ENCODE results near the gene ZNF350.
"Not testable (repeated sequence)": the region's sequence is repeated elsewhere in the genome, so short reads cannot be mapped to it uniquely, and the experiment has no call there.

ZNF350 gene

GRCh38 chr19:51986309-51987291 is at the start of gene ZNF350:
Gene ZNF350 (minus strand): TSS chr19:51986840. CDS start chr19:51974360, 12,480 bp downstream.
- peak; percentile 47 for DNase-seq (ENCODE audit: low read depth)

GRCh38 chr19:52034051-52034728 is 47.5 kb upstream of the ZNF350 start:
- no peak for DNase-seq (ENCODE audit: low read depth)

GRCh38 chr19:52028780-52029123 is 42.1 kb upstream of the ZNF350 start:
- DNase-seq (ENCODE audit: low read depth), result no peak

- peak; percentile 65 for DNase-seq (ENCODE audit: low read depth)
Measured at GRCh38 chr19:52028027-52028779, 41.6 kb upstream of the ZNF350 start, which contains the start of gene ZNF614. Gene ZNF614 (minus strand): TSS chr19:52028379. CDS start chr19:52025745, 2,634 bp downstream.

- not testable (repeated sequence) for DNase-seq (ENCODE audit: low read depth)
Measured at GRCh38 chr19:52026255-52026990, 39.8 kb upstream of the ZNF350 start.

GRCh38 chr19:52024478-52024877 is 37.8 kb upstream of the ZNF350 start:
- not testable (repeated sequence) for DNase-seq (ENCODE audit: low read depth)

- no peak for DNase-seq (ENCODE audit: low read depth)
Measured at GRCh38 chr19:52022193-52022592, 35.6 kb upstream of the ZNF350 start.

GRCh38 chr19:52020506-52020905 is 33.9 kb upstream of the ZNF350 start:
- no peak for DNase-seq (ENCODE audit: low read depth)

- DNase-seq (ENCODE audit: low read depth), result no peak
Measured at GRCh38 chr19:52010674-52011073, 24.0 kb upstream of the ZNF350 start.

GRCh38 chr19:52007806-52008557 is 21.3 kb upstream of the ZNF350 start, which contains the start of gene ZNF615:
Gene ZNF615 (minus strand): TSS chr19:52008211. CDS start chr19:52003711, 4,500 bp downstream.
- DNase-seq (ENCODE audit: low read depth), result peak; percentile 84

- DNase-seq (ENCODE audit: low read depth), result no peak
Measured at GRCh38 chr19:52007451-52007805, 20.8 kb upstream of the ZNF350 start.

- no peak for DNase-seq (ENCODE audit: low read depth)
Measured at GRCh38 chr19:51994048-51994644, 7.5 kb upstream of the ZNF350 start.

GRCh38 chr19:51993422-51993821 is 6.8 kb upstream of the ZNF350 start:
- DNase-seq (ENCODE audit: low read depth), result no peak

- DNase-seq (ENCODE audit: low read depth), result no peak
Measured at GRCh38 chr19:51983361-51983760, 3.3 kb downstream of the ZNF350 start.

- DNase-seq (ENCODE audit: low read depth), result not testable (repeated sequence)
Measured at GRCh38 chr19:51980926-51981325, 5.7 kb downstream of the ZNF350 start.

GRCh38 chr19:51980116-51980736 is 6.4 kb downstream of the ZNF350 start:
- no peak for DNase-seq (ENCODE audit: low read depth)

GRCh38 chr19:51978882-51979281 is 7.8 kb downstream of the ZNF350 start:
- DNase-seq (ENCODE audit: low read depth), result no peak

GRCh38 chr19:51977346-51977745 is 9.3 kb downstream of the ZNF350 start:
- no peak for DNase-seq (ENCODE audit: low read depth)

- no peak for DNase-seq (ENCODE audit: low read depth)
Measured at GRCh38 chr19:51976852-51977251, 9.8 kb downstream of the ZNF350 start.

GRCh38 chr19:51975787-51976186 is 10.9 kb downstream of the ZNF350 start:
- DNase-seq (ENCODE audit: low read depth), result not testable (repeated sequence)

All from stimulated activated CD8-positive, alpha-beta memory T cell treated with anti-CD3 and anti-CD28 coated beads, Interleukin-15, amount 100 ng/mL, for 24 hours (primary cell).